Measurements from ENCODE around the gene ATP11B. TPM values are rescaled to one million over a fixed set of nuclear protein-coding genes. Genes with fewer than 3 reads are reported as not detected.
"Not testable (repeated sequence)": the region's sequence is repeated elsewhere in the genome, so short reads cannot be mapped to it uniquely, and the experiment has no call there.

ATP11B gene
- total RNA-seq, 4 donors from 2014 or later, result 80.8 to 114 (median 100) TPM

DNA sequence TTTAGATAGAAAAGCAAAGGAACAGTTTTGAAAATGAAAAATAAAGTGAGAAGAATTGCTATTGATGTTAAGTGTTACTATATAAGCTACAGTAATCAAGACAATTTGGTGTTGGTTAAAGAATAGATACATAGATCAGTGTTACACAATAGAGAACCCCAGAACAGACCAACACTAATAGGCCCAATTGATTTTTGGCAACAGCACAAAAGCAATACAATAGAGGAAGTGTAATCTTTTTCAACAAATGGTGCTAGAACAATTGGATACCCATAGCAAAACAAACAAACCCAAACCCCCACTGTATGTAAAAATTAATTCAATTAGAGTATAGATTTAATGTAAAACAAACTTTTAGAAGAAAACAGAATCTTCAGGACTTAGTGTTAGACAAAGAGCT lies 61.8 kb downstream of the ATP11B start:
- no peak overlapping the region for H3K4me3 ChIP-seq
- DNase-seq (ENCODE audit: low spot score in 2 of 2), result no peak
- no peaks in the 10 kb centered on the region for H3K27me3 ChIP-seq
- H3K4me1 ChIP-seq, result no peaks in the 10 kb centered on the region
- no peak overlapping the region for H3K27ac ChIP-seq
- H3K36me3 ChIP-seq, result peaks cover 0 to 75% (median 0%) of the 10 kb centered on the region in 3 donors
- TF ChIP-seq, protein P1, sequence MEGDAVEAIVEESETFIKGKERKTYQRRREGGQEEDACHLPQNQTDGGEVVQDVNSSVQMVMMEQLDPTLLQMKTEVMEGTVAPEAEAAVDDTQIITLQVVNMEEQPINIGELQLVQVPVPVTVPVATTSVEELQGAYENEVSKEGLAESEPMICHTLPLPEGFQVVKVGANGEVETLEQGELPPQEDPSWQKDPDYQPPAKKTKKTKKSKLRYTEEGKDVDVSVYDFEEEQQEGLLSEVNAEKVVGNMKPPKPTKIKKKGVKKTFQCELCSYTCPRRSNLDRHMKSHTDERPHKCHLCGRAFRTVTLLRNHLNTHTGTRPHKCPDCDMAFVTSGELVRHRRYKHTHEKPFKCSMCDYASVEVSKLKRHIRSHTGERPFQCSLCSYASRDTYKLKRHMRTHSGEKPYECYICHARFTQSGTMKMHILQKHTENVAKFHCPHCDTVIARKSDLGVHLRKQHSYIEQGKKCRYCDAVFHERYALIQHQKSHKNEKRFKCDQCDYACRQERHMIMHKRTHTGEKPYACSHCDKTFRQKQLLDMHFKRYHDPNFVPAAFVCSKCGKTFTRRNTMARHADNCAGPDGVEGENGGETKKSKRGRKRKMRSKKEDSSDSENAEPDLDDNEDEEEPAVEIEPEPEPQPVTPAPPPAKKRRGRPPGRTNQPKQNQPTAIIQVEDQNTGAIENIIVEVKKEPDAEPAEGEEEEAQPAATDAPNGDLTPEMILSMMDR (IDR thresholded peaks at IDR 0.05), result no peak
- TF ChIP-seq POLR2A (IDR thresholded peaks at IDR 0.05) (no peak), EP300 (IDR thresholded peaks at IDR 0.05) (no peak)
- no peaks in the 10 kb centered on the region for H3K9me3 ChIP-seq

DNA sequence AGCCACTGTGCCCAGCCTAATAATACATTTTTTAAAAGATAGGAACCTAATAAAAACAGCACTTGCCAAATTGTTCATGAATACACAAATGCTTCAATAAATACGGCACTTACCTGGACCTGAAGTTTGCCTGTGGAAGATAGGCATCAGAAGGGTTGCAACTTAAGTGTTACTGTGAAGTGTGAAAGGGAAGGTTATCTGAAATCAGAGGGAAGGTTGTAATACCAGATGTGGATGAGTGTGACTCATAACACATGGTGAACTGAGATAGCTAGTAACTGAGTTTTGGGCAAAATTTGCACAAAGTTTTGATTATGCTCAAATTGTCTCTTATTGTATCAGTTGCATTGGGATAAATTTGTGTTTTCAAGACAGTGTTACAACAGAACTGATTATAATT lies 68.0 kb downstream of the ATP11B start:
- 93 to 100% methylated on average over 1 of the region's 1 CpG for WGBS, 2 donors
- Histone ChIP-seq H3K27ac (no peak overlapping the region), H3K36me3 (peaks cover 0 to 73% (median 0%) of the 10 kb centered on the region in 3 donors)

GRCh38 chr3:182862159-182862860 lies 69.0 kb downstream of the ATP11B start:
- H3K4me3 ChIP-seq, result no peak overlapping the region
- no peaks in the 10 kb centered on the region for H3K27me3 ChIP-seq
- H3K36me3 ChIP-seq, result peaks cover 0 to 68% (median 0%) of the 10 kb centered on the region in 3 donors
- H3K9me3 ChIP-seq, result no peaks in the 10 kb centered on the region
- no peak for TF ChIP-seq POLR2A (IDR thresholded peaks at IDR 0.05)
- TF ChIP-seq, protein P1 (IDR thresholded peaks at IDR 0.05), result no peak
- no peaks in the 10 kb centered on the region for H3K4me1 ChIP-seq
- 94 to 97% methylated on average over 3 of the region's 3 CpGs for WGBS, 2 donors
- no peak overlapping the region for H3K27ac ChIP-seq
- no peak for DNase-seq (ENCODE audit: low spot score in 2 of 2)

More for the DNA sequence above, 68.0 kb downstream of the ATP11B start:
- Histone ChIP-seq H3K4me1 (no peaks in the 10 kb centered on the region), H3K9me3 (no peaks in the 10 kb centered on the region), H3K27me3 (no peaks in the 10 kb centered on the region), H3K4me3 (no peak overlapping the region)
- TF ChIP-seq POLR2A (IDR thresholded peaks at IDR 0.05) (no peak), EP300 (IDR thresholded peaks at IDR 0.05) (no peak)
- TF ChIP-seq, protein P1 (IDR thresholded peaks at IDR 0.05), result no peak
- DNase-seq (ENCODE audit: low spot score in 2 of 2), result no peak

DNA sequence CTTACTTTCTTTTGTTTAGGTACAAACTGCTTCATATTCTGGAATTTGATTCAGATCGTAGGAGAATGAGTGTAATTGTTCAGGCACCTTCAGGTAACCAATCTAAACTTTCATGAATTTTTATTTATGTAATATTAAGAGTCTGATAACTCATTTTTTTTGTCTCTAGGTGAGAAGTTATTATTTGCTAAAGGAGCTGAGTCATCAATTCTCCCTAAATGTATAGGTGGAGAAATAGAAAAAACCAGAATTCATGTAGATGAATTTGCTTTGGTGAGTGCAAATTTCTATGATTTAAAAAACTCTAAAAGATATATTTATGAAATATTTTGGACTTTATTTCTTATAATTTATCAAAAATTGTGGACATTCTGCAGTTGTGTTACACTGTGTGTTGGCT lies 75.8 kb downstream of the ATP11B start:
- H3K27me3 ChIP-seq, result no peaks in the 10 kb centered on the region
- no peak overlapping the region for H3K4me3 ChIP-seq
- peaks cover 4 to 78% (median 8%) of the 10 kb centered on the region in 3 donors for H3K36me3 ChIP-seq
- no peaks in the 10 kb centered on the region for H3K4me1 ChIP-seq
- H3K27ac ChIP-seq, result no peak overlapping the region
- DNase-seq (ENCODE audit: low spot score in 2 of 2), result no peak
- no peaks in the 10 kb centered on the region for H3K9me3 ChIP-seq
- WGBS, 2 donors, result 98 to 100% methylated on average over 1 of the region's 1 CpG
- TF ChIP-seq, protein P1 (IDR thresholded peaks at IDR 0.05), result no peak
- no peak for TF ChIP-seq POLR2A (IDR thresholded peaks at IDR 0.05)
- TF ChIP-seq EP300 (IDR thresholded peaks at IDR 0.05), result no peak

DNA sequence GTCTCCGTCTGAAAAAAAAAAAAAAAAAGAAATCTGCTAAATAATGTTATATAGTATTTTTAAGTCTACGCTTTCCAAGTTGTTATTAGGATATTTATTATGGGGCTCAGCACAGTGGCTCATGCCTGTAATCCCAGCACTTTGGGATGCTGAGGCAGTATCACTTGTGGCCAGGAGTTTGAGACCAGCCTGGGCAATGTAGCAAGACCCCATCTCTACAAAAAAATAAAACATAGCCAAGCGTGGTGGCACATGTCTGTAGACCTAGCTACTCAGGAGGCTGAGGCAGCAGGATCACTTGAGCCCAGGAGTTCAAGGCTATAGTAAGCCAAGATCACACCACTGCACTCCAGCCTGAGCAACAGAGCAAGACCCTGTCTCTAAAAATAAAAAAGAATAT lies 77.6 kb downstream of the ATP11B start:
- not testable (repeated sequence) for H3K9me3 ChIP-seq; DNase-seq (ENCODE audit: low spot score in 2 of 2); H3K27me3 ChIP-seq; H3K4me1 ChIP-seq; H3K4me3 ChIP-seq; H3K27ac ChIP-seq
- H3K36me3 ChIP-seq, result peaks cover 4 to 85% (median 8%) of the 10 kb centered on the region in 3 donors
- WGBS, 2 donors, result 95 to 97% methylated on average over 3 of the region's 3 CpGs

All from tibial nerve (tissue), 4 donors.